ENCODE data around the gene KLC1.
A peak's percentile ranks its signal among the peaks of the same experiment; 100 is the strongest.

The KLC1 gene

GRCh38 chr14:103705504-103706284 is 76.7 kb downstream of the KLC1 start:
- DNase-seq = no peak

DNA sequence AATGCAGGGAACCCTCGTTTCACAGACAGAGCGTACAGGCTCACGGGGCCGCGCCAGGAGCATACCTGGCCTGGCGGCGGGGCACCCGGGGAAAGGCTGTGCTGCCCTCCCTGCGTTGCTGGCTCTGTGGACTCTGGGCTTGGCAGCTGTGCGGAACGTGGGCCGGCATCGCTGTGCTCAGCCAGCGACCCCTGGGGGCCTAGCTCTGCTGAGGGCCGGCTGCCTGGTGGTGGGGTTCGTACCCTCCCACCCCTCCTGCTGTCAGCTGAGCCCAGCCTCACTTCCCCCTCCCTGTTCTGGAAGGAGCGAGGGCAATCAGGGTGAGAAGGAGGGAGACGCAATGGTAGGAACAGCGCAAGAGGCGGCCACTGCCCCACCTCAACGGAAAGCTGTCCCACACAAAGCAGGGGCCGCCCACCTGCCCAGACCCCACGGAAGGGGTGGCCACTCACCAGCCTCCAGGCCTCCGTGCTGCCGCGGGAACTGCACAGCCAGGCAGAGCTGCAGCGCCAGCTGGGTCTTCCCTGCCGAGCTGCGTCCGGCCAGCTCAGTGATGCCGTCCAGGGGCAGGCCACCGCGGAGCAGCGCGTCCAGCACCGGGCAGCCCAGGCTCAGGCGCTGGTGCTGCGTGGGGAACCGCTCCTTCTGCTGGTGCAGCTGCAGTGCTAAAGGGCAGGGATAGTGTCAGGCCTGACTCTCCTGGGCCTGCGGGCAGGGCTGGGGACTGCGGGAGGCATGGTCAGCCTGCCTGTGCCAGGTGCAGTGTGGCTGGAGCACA is 77.7 kb downstream of the KLC1 start:
- no peak for DNase-seq

GRCh38 chr14:103707329-103708263 is 78.6 kb downstream of the KLC1 start:
- no peak for DNase-seq

DNA sequence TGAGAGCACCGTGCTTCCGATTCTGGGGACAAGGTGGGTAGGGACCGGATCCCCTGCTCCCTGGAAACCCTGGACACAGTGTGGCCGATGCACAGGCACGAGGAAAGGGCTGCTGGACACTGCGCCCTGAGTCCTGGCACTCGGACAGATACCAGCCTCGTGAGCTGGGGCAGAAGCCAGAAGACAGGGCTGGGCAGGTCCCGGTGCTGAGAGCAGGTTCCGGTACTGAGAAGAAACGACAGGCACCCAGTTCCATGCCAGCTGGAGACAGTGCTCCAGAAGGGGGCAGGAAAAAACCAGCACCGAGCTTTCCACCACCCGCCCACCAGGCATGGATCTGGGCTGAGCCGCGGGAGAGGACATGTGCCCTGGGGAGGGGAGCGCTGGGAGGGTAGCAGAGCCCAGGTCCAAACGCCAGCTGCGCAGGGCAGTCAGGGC is 79.8 kb downstream of the KLC1 start:
- no peak for DNase-seq

DNA sequence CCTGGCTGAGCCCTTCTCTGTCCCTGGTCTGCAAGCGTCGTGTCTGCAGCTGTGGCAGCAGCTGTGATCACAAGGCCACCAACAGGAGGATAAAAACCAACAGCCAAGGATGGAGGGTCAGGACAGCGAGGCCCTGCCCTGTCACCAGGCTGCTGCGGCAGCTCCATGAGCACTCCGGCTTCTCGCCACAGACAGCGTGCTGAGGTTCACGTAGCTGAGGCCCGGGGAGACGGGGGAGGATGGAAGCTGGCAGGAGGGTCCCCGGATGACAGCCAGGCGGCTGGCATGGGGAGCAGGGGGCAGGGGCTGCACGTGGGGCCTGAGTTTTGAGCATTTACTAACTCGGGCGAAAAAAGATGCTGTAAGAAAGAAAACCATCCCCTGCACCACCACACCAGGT is 80.8 kb downstream of the KLC1 start:
- DNase-seq = no peak

DNA sequence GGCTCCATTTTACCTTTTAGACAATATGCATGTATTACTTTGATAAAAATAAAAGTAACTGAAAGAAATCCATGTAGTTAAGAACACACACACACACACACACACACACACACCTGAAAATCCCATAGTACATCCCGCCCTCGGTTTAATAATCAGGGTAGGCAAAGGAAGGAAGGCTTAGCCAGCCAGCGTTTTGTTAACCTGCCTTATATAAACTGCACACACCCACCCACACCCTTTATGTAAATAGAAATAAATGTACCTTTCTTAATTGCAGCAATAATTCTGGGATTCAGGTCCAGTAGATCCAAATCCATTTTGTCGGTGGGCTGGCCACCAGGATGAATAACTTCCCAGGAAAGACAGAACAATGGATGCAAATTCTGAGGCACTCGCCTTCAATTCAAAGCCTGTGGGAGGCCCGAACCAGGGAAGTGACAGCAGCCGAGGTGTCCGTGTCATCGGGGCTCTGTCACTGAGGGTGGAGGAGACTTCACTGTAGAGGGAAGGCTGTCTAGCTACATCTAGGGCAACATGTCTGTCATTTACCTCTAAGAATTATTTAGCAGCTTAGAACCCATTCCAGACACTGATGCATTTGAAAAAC is 81.9 kb downstream of the KLC1 start:
- no peak for DNase-seq

- DNase-seq = no peak
These were observed 82.8 kb downstream of the KLC1 start for GRCh38 chr14:103711516-103712431.

DNA sequence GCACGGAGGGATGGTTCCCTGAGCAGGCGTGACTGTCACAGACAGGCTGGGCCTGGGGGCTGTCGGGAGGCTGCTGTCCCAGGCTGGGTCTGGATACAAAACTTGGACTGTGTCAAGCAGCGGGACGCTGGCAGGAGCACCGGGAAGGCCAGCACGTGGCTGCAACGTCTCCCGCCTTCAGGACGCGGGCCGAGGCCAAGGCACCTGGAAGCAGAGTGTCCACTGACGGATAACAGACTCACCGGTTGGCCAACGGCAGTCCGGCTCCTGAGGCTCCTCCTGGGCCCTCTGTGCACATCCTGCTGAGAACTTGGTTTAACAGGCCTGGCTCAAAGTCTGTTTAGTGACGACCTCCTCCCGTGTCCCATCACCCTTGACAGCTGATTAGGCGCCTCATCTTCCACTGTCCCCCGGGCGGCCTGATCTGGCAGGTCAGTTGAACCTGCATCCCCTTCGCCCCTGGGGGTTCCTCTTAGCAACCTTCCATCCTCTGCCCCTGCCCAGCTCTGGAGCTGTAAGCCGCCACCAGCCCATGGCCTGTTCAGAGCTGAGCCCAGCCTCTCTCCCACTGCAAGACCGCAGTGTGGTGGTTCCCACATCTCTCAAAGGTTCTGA is 83.7 kb downstream of the KLC1 start:
- no peak for DNase-seq

- no peak for DNase-seq
These were observed 84.5 kb downstream of the KLC1 start for GRCh38 chr14:103713304-103714062.

GRCh38 chr14:103714063-103714724 is 85.2 kb downstream of the KLC1 start:
- no peak for DNase-seq

- peak; percentile 100 for DNase-seq
These were observed 86.3 kb downstream of the KLC1 start, which contains the start of the genes XRCC3 and ZFYVE21 for GRCh38 chr14:103715052-103716000. Gene XRCC3, minus strand, starts transcription at chr14:103715451. Its CDS starts 4,364 bp downstream, at chr14:103711087. Gene ZFYVE21, plus strand, starts transcription at chr14:103715810. Its CDS starts 32 bp downstream, at chr14:103715842.

DNA sequence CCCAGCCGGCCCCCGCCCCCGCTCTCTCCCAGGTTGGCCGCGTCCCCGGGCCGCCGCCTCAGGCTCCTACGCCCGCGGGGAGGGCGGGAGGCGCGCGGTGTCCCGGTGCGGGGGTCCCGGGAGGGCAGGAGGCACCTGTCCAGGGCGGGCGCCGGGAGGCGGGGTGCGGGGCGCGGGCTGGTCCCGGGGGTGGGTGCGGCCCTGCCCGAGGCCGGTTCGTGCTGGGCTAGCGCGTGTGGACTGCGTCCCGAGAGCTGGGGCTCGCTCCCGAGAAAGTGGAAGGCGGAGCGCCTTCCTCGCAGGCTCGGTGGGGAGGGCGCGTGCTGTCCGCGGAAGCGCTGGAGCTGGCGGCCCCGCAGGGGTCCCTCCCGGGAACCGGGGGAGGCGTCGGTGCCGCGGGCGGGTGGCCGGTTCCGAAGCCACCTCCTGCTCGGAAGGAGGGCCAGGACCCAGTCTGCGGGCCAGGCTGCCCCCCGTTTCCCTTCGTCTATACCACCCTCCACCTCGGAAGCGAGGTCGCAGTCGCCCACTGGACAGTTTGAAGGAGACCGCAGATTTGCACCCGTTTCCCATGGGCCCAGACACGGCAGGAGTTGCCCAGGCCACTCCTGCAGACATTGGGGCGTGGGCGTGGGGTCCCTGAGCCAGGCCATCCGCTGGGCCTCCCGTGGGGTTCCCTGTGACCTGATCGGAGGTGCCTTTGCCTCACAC is 87.2 kb downstream of the KLC1 start:
- peak; percentile 22 for DNase-seq

- no peak for DNase-seq
These were observed 87.9 kb downstream of the KLC1 start for GRCh38 chr14:103716899-103717411.

DNA sequence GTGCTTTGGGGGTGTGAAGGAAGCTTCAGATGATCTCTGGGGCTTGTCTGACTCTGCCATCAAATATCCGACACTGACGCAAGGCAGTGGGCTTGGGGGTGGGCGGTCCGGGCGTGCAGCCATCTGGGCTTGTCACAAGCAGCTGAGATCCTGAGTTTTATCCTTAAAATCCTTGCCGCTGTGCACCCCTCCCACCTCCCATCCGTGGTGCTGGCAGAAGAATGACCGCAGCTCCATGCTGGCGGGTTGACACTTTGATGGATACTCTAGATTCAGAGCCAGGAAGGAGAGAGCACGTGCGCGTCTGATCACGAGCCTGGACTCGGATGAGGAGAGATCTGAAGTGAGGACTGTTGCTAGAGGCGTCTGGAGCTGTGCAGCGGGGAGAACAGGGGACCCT is 89.6 kb downstream of the KLC1 start:
- no peak for DNase-seq

GRCh38 chr14:103719751-103720150 is 90.7 kb downstream of the KLC1 start:
- no peak for DNase-seq

- no peak for DNase-seq
These were observed 92.5 kb downstream of the KLC1 start for GRCh38 chr14:103721334-103722120.

DNA sequence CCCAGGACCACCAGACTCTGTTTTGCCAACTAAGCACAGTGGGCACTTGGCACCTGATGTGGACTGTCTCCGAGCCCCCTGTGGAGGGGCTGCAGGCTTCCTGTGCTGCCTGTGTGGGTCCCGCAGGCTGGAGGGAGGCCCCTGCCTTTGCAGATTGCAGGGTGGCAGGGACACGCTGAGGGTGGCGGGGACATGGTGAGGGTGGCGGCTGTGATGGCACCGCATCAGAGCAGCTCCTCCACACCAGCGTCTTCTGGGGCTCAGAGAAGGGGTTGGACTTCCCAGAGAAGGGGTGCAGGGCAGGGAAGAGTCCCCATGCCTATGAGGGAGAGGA is 94.7 kb downstream of the KLC1 start:
- no peak for DNase-seq

All from CD4-positive, alpha-beta T cell treated with Interleukin-17A for 4 hours (primary cell).